Measurements from ENCODE around the gene TRIM24.

DNA sequence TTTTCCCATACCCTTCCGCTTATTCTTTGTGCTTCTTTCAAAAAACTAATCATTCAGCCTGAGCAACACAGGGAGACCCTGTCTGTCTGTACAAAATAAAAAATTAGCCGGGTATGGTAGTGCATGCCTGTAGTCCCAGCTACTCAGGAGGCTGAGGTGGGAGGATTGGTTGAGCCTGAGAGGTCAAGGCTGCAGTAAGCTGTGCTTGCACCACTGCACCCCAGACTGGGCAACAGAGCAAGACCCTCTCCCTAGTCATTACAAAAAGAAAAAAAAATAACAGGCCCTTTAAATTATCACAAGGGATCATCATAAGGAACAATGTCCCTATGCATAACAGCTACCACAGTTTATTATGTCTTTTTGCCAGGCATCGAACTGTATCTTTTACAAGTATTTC lies 119.6 kb downstream of the TRIM24 start:
- TF ChIP-seq, protein P1, sequence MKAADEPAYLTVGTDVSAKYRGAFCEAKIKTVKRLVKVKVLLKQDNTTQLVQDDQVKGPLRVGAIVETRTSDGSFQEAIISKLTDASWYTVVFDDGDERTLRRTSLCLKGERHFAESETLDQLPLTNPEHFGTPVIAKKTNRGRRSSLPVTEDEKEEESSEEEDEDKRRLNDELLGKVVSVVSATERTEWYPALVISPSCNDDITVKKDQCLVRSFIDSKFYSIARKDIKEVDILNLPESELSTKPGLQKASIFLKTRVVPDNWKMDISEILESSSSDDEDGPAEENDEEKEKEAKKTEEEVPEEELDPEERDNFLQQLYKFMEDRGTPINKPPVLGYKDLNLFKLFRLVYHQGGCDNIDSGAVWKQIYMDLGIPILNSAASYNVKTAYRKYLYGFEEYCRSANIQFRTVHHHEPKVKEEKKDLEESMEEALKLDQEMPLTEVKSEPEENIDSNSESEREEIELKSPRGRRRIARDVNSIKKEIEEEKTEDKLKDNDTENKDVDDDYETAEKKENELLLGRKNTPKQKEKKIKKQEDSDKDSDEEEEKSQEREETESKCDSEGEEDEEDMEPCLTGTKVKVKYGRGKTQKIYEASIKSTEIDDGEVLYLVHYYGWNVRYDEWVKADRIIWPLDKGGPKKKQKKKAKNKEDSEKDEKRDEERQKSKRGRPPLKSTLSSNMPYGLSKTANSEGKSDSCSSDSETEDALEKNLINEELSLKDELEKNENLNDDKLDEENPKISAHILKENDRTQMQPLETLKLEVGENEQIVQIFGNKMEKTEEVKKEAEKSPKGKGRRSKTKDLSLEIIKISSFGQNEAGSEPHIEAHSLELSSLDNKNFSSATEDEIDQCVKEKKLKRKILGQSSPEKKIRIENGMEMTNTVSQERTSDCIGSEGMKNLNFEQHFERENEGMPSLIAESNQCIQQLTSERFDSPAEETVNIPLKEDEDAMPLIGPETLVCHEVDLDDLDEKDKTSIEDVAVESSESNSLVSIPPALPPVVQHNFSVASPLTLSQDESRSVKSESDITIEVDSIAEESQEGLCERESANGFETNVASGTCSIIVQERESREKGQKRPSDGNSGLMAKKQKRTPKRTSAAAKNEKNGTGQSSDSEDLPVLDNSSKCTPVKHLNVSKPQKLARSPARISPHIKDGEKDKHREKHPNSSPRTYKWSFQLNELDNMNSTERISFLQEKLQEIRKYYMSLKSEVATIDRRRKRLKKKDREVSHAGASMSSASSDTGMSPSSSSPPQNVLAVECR (CRISPR knock-in tag; IDR thresholded peaks at IDR 0.05; ENCODE audit: borderline replicate concordance): no peak
- TF ChIP-seq ASH2L (IDR thresholded peaks at IDR 0.05; ENCODE audit: insufficient read length, low read depth, low read length): no peak
